ENCODE measurements around the gene SMIM1.
A peak's percentile ranks its signal among the peaks of the same experiment; 100 is the strongest.

Gene SMIM1

DNA sequence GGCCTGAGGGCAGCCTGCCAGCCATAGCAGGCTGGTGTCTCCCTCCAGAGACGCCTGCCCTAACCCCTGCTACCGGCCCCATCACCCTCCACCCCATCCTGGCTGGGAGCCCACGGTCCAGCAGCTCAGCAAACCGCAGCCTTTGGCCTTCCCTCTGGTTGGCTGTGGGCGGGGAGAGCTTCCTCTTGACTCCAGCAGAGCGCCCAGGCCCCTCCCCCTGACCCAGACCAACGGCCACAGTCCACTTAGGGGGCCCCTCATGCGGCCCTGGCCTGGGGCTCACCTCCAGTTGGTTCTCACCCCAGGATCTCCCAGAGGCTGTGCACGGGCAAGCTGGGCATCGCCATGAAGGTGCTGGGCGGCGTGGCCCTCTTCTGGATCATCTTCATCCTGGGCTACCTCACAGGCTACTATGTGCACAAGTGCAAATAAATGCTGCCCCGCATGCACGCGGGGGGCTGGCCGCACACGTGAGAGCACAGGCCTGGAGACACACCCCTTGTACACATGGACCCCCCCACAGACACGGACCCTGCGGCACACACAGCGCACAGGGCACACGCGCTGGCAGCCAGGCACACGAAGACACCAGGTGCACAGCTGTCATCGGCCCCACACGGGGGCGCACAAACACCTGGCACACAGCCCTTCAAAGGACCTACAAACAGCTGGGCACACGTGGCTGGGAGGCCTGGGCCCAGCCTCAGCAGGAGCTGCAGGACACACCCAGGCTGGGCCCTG lies 3.1 kb downstream of the SMIM1 start:
- H3K4me3 ChIP-seq (ENCODE audit: low read length) = no peak overlapping the region
- no peak for DNase-seq (ENCODE audit: low read depth)
- TF ChIP-seq, protein P1, sequence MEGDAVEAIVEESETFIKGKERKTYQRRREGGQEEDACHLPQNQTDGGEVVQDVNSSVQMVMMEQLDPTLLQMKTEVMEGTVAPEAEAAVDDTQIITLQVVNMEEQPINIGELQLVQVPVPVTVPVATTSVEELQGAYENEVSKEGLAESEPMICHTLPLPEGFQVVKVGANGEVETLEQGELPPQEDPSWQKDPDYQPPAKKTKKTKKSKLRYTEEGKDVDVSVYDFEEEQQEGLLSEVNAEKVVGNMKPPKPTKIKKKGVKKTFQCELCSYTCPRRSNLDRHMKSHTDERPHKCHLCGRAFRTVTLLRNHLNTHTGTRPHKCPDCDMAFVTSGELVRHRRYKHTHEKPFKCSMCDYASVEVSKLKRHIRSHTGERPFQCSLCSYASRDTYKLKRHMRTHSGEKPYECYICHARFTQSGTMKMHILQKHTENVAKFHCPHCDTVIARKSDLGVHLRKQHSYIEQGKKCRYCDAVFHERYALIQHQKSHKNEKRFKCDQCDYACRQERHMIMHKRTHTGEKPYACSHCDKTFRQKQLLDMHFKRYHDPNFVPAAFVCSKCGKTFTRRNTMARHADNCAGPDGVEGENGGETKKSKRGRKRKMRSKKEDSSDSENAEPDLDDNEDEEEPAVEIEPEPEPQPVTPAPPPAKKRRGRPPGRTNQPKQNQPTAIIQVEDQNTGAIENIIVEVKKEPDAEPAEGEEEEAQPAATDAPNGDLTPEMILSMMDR (conservative IDR thresholded peaks at IDR 0.05; ENCODE audit: low read depth, low read length) = peak; percentile 18

DNA sequence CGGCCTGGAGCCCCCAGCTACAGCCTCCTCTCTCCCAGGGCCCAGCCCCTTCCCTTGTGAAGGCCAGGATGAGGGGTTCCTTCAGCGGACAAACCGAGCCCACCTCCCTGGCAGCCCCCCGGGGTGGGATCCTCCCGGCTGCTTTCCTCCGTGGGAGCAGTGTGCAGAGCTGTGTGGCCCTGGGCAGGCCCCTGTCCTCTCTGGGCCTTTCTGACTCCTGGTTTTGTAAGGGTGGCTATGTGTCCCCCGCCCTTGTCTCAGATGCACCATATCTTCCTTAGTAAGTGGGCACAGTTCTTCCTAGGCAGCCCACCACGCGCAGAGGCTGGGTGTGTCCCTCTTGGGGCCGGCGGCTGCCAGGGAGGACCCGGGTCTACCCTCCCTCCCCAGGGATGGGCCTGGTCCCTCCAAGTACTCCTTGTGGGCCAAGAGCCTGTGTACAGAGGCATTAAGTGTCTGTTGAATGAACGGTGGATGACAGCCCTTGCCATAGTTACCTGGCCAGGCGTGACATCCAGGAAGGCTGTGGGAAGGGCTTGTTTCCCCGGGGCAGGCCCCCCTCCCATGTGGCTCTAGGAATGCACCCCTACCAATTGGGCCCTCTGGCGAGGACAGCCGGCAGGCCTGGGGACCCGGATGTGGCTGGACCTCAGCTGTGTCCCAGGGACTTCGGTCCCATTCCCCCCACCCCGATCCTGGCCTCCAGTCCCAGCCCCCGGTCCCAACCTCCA lies 3.8 kb downstream of the SMIM1 start:
- H3K4me3 ChIP-seq (ENCODE audit: low read length) = no peak overlapping the region
- TF ChIP-seq, protein P1 (conservative IDR thresholded peaks at IDR 0.05; ENCODE audit: low read depth, low read length) = no peak
- no peak for DNase-seq (ENCODE audit: low read depth)

DNA sequence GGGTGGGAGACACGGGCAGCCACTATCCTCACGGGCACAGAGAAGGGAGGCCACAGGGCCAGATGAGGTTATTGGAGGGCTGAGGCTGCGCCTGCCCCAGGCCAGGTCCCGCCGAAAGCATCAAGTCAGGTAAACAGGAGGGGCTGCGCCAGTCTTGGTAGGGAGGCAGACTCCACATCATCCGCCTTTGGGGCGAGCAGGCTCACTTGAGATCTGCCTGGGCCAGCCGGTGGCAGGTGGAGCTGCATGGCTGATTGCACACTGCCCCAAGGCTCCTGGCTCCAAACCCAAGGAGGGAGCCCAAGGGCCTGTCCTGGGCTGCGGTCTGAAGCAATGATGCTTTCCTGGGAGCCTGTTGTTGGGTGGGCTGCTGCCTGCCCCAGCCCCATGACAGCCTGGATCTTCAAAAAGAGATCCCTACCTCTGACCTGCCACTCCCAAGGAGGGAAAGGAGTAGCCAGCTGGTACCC lies 4.6 kb downstream of the SMIM1 start:
- TF ChIP-seq, protein P1 (conservative IDR thresholded peaks at IDR 0.05; ENCODE audit: low read depth, low read length) = no peak
- no peak for DNase-seq (ENCODE audit: low read depth)
- H3K4me3 ChIP-seq (ENCODE audit: low read length) = no peak overlapping the region

DNA sequence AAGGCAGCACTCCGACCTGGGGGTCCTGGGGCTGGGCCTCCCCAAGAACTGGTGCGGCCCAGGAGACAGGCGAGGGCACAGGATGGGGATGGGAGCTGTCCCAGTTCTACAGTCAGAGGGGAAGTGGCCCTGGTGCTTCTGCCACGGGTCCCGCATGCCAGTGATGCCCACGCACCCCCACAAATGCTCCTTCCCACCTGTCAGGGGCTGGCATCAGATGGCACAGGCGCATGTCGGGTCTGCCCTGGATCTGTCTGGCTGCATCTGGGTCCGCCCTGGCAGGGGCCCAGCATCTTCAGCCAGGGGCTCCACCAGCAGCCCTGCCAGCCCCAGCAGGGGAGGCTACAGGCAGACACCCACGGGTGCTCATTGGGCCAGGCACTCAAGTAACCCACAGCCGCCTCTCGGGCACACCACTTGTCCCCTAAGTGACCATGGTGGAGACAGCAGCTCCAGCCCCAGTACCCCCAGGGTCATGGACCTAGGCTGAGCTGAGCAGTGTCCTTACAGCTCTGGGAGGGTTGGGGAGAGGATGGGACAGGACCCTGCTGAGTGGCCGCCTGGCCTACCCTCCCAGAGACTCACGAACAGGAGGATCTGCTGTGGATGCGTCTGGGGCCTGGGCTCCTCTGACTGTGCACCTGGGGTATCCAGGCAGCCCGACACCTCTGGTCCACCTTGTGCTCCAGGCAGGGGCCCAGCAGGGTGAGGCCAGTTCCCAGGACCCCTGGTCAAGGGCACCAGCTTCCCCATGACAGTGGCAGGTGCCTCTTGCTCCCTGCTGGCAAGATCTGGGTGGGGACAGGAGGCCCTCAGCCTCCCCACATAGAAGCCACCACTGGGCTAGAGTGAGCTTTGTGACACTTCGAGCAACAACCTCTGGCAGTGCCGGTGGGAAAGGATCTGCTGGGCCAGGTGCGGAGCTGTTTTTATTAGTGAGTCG lies 5.4 kb downstream of the SMIM1 start:
- no peak overlapping the region for H3K4me3 ChIP-seq (ENCODE audit: low read length)
- TF ChIP-seq, protein P1 (conservative IDR thresholded peaks at IDR 0.05; ENCODE audit: low read depth, low read length) = no peak
- no peak for DNase-seq (ENCODE audit: low read depth)

DNA sequence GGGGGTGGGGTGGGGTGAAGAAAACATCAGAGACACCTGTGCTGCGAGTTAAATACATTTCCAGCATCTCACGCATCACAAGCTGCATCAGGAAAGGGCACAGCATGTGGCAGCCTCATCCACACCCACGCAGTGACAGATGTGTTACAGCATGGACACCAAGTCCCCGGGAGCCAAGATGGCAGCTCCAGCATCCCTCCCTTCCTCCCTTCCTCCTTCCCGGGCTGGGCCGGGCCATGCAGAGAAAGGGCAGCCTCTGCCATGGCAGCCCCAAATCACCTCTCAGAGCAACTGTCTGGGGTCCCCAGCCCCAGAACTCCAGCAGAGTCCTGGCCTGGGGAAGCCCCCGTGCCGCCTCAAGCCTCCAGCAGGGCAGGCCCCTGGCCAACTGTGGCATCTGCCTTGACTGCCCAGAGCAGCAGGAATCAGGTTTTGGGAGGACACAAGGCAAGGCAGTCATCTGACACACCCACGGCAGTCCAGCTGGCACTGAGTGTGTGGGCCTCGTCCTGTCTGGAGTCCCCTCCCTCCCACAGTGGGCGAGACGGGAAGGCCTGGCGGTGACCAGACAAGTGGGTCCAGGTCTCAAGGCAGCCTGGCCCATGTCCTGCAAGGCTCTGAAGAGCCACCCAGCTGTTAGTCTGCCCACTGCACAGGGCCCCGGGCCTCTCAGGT lies 6.2 kb downstream of the SMIM1 start:
- no peak overlapping the region for H3K4me3 ChIP-seq (ENCODE audit: low read length)
- DNase-seq (ENCODE audit: low read depth) = no peak
- TF ChIP-seq, protein P1 (conservative IDR thresholded peaks at IDR 0.05; ENCODE audit: low read depth, low read length) = no peak

DNA sequence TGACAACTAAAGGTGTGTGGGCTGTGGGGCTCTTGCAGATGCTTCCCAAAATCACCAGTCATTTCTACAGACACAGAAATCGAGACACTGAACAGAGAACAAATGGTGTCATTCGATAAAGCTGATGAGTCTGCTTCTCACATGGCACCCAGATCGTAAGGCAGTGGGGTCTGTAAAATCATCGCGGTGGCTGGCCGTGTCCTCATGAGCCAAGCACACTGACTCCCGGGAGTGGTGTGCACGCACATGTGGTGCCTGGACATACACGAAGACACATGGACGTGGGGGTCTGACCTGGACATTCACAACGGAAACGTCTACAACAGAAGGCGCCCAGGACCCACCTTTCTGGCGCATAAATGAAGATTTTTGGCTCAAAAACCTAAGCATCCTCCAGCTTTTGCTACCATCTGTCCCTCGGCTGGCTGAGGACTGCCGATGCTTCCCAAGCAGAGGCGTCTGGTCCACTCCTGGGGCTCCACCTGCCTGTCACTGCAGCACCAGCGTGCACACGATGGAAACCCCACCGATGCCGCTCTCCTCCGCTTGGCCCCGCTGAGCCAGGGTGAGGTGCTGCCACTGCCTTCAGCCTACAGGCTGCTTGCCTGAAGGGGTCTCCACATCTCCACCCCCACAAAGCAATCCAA lies 6.8 kb downstream of the SMIM1 start:
- TF ChIP-seq, protein P1 (conservative IDR thresholded peaks at IDR 0.05; ENCODE audit: low read depth, low read length) = no peak
- no peak overlapping the region for H3K4me3 ChIP-seq (ENCODE audit: low read length)
- DNase-seq (ENCODE audit: low read depth) = no peak

Measured in retinal pigment epithelial cell (primary cell).